K562 (cell line): ENCODE data around the gene KATNB1. TPM values are rescaled to one million over a fixed set of nuclear protein-coding genes. Genes with fewer than 3 reads are reported as not detected.

Source experiments
- ADNP ChIP-seq: fragments of 200-800 bp; sonication (Bioruptor generic); IDR thresholded peaks from 2 replicates; pipeline ENCODE4 v1.6.1; 2016; ENCODE audit warnings: missing genetic modification characterization, missing compliant biosample characterization
- BCL6 ChIP-seq: fragments of 250-450 bp; sonication (Bioruptor Pico); IDR thresholded peaks from 2 replicates; pipeline ENCODE4 v1.4.0; 2020
- CREM ChIP-seq: IDR thresholded peaks from 2 replicates; pipeline ENCODE4 v1.6.1; 2014; ENCODE audit warnings: antibody characterized with exemption, low read depth
- EHMT2 ChIP-seq: fragments of 450-650 bp; IDR thresholded peaks from 2 replicates; pipeline ENCODE4 v1.6.1; 2018; ENCODE audit warnings: antibody characterized with exemption
- HMG20B ChIP-seq: fragments of 250-450 bp; sonication (Bioruptor Pico); IDR thresholded peaks from 2 replicates; pipeline ENCODE4 v1.5.0; 2021; ENCODE audit warnings: mild to moderate bottlenecking
- MECOM ChIP-seq: fragments of 250-450 bp; sonication (Bioruptor Pico); IDR thresholded peaks from 2 replicates; pipeline ENCODE4 v1.8.0; 2022; ENCODE audit warnings: inconsistent platforms
- MYBL2 ChIP-seq, 2 experiments: fragments of 450-650 bp in 1 of 2; sonication (generic) in 1 of 2; formaldehyde crosslinking in 1 of 2; IDR thresholded peaks; 2 replicates each; pipeline versions ENCODE4 v1.6.1 to v1.8.1; 2017 to 2022; ENCODE audit warnings: borderline replicate concordance in 1 of 2, inconsistent platforms in 1 of 2, low read depth in 1 of 2, mild to moderate bottlenecking in 1 of 2, missing genetic modification reagents in 1 of 2, moderate library complexity in 1 of 2
- PATZ1 ChIP-seq: fragments of 250-450 bp; sonication (Bioruptor Pico); IDR thresholded peaks from 2 replicates; pipeline ENCODE4 v1.5.0; 2020; ENCODE audit warnings: mild to moderate bottlenecking, borderline replicate concordance
- POLR2G ChIP-seq: fragments of 200-400 bp; formaldehyde crosslinking; IDR thresholded peaks from 2 replicates; pipeline ENCODE4 v1.6.1; 2017; ENCODE audit warnings: low read depth, mild to moderate bottlenecking, antibody characterized with exemption, low read length, moderate library complexity
- POLR3A ChIP-seq: IDR thresholded peaks from 2 replicates; pipeline ENCODE4 v1.6.1; 2011; ENCODE audit warnings: borderline replicate concordance, mild to moderate bottlenecking, moderate library complexity; ENCODE audit not compliant: insufficient read length, insufficient read depth; ENCODE audit errors: extremely low read depth
- RAD21 ChIP-seq, 2 experiments: fragments of 250-450 bp in 1 of 2; fragments of 450-650 bp in 1 of 2; sonication (Bioruptor Pico) in 1 of 2; formaldehyde crosslinking in 1 of 2; IDR thresholded peaks in 1 of 2; conservative IDR thresholded peaks in 1 of 2; 2 replicates each; pipeline versions ENCODE4 v1.4.0 to v1.8.0; 2020 to 2022; ENCODE audit warnings: mild to moderate bottlenecking in 2 of 2, moderate library complexity in 1 of 2
- RBM22 ChIP-seq: fragments of 200-400 bp; formaldehyde crosslinking; IDR thresholded peaks from 2 replicates; pipeline ENCODE4 v1.6.1; 2018; ENCODE audit warnings: low read length, low read depth; ENCODE audit not compliant: poor library complexity, severe bottlenecking
- RCOR1 ChIP-seq, 2 experiments: IDR thresholded peaks; 2 replicates each; pipeline ENCODE4 v1.6.1; 2012; ENCODE audit warnings: low read depth in 2 of 2, low read length in 2 of 2, borderline replicate concordance in 1 of 2, improper control_type of control experiment in 1 of 2
- SMARCA5 ChIP-seq: fragments of 450-650 bp; IDR thresholded peaks from 2 replicates; pipeline ENCODE4 v1.6.1; 2016
- TEAD2 ChIP-seq: fragments of 450-650 bp; IDR thresholded peaks from 2 replicates; pipeline ENCODE4 v1.6.1; 2016; ENCODE audit warnings: missing genetic modification characterization, control low read depth, missing compliant biosample characterization
- TFAM ChIP-seq: fragments of 250-450 bp; sonication (Bioruptor Pico); conservative IDR thresholded peaks from 2 replicates; pipeline ENCODE4 v1.5.0; 2021; ENCODE audit warnings: mild to moderate bottlenecking, moderate library complexity
- XRCC5 ChIP-seq: fragments of 200-400 bp; formaldehyde crosslinking; IDR thresholded peaks from 2 replicates; pipeline ENCODE4 v1.6.1; 2017; ENCODE audit warnings: low read depth, mild to moderate bottlenecking, low read length
- ZNF239 ChIP-seq: fragments of 250-450 bp; sonication (Bioruptor Pico); IDR thresholded peaks from 2 replicates; pipeline ENCODE4 v1.4.0; 2020; ENCODE audit warnings: mild to moderate bottlenecking
- ZNF449 ChIP-seq: fragments of 250-450 bp; sonication (Bioruptor Pico); IDR thresholded peaks from 2 replicates; pipeline ENCODE4 v1.8.0; 2022; ENCODE audit warnings: moderate library complexity, mild to moderate bottlenecking, inconsistent platforms
- polyA plus RNA-seq, 8 experiments: library from polyadenylated mRNA; depleted of rRNA in 4 of 8; stranded (reverse) in 5 of 8; unstranded in 3 of 8; fragments of >200 nt; fragmentation: Nextera tagmentation in 2 of 8; fragmentation: Illumina TruSeq in 1 of 8; extraction: Ambion mirVana in 2 of 8; extraction: Trizol in 1 of 8; gene quantifications; 2 replicates each; pipeline versions ENCODE4 v1.2.1 to v1.2.3, GENCODE V29; 2011 to 2014; ENCODE audit warnings: inconsistent platforms in 1 of 8, missing spikeins in 1 of 8
- total RNA-seq, 7 experiments: library from RNA; depleted of rRNA in 6 of 7; stranded (reverse); fragments of >200 nt in 6 of 7; fragmentation: Illumina TruSeq in 2 of 7; extraction: Trizol in 2 of 7; gene quantifications; 2 replicates each; pipeline versions ENCODE4 v1.2.1 to v1.2.3, GENCODE V29; 2011 to 2021; ENCODE audit warnings: low replicate concordance in 1 of 7
- TF ChIP-seq, protein P1 (sequence below): fragments of 450-650 bp; IDR thresholded peaks from 2 replicates; pipeline ENCODE4 v1.6.1; 2014; ENCODE audit warnings: low read depth, mild to moderate bottlenecking, moderate library complexity, borderline replicate concordance

Gene KATNB1
- total and polyA plus RNA-seq, 9 of the 15 experiments (the other 6 are each of a cell fraction or from before 2014, with no cell fraction given): 1.2 to 52.6 (median 21.9) TPM

GRCh38 chr16:57757326-57757786 is 21.8 kb downstream of the KATNB1 start (continued):
- TF ChIP-seq PATZ1 (no peak), HMG20B (CRISPR knock-in tag) (no peak), POLR3A (no peak), XRCC5 (no peak), RCOR1 (IDR thresholded peaks at IDR 0.05; ENCODE audit: borderline replicate concordance in 1 of 2, low read depth in 2 of 2, low read length in 2 of 2) (peak in 1 of 2 experiments; percentile 40; a peak in 1 of 4 replicates), ADNP (tag) (no peak), MYBL2 (IDR thresholded peaks at IDR 0.05; ENCODE audit: low read depth) (no peak), MYBL2 (CRISPR knock-in tag; IDR thresholded peaks at IDR 0.05; ENCODE audit: borderline replicate concordance) (no peak), TEAD2 (tag) (no peak), ZNF449 (CRISPR knock-in tag) (no peak), EHMT2 (no peak), POLR2G (peak; percentile 29), SMARCA5 (no peak), TFAM (CRISPR knock-in tag) (no peak), RBM22 (peak; percentile 14), BCL6 (no peak), MECOM (no peak), CREM (0 out of 2 replicates have a peak, but pooled peaks have one; percentile 10), ZNF239 (CRISPR knock-in tag) (no peak), RAD21 (CRISPR knock-in tag; conservative IDR thresholded peaks at IDR 0.05 in 1 of 2, IDR thresholded peaks at IDR 0.05 in 1 of 2) (peak; percentile 89 to 91)
- TF ChIP-seq, protein P1, sequence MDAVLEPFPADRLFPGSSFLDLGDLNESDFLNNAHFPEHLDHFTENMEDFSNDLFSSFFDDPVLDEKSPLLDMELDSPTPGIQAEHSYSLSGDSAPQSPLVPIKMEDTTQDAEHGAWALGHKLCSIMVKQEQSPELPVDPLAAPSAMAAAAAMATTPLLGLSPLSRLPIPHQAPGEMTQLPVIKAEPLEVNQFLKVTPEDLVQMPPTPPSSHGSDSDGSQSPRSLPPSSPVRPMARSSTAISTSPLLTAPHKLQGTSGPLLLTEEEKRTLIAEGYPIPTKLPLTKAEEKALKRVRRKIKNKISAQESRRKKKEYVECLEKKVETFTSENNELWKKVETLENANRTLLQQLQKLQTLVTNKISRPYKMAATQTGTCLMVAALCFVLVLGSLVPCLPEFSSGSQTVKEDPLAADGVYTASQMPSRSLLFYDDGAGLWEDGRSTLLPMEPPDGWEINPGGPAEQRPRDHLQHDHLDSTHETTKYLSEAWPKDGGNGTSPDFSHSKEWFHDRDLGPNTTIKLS: no peak
